ENCODE results near the gene NINJ2. TPM values are rescaled to one million over a fixed set of nuclear protein-coding genes. Genes with fewer than 3 reads are reported as not detected.

The NINJ2 gene
- total RNA-seq, 2 experiments from 2014 or later, result 2.2 to 2.5 TPM

Other genes with a start within 250 kb of the NINJ2 start
- 1 to 10 TPM; 2.8 to 3.4 TPM for gene B4GALNT3, start 203.5 kb downstream of the NINJ2 start, total RNA-seq
- 100 to 1,000 TPM; 142 to 143 TPM for gene WNK1, start 89.1 kb upstream of the NINJ2 start, total RNA-seq